ENCODE measurements around the gene DNAL1.

The DNAL1 gene

GRCh38 chr14:73713206-73713802, 68.5 kb downstream of the DNAL1 start:
- no peaks in the 10 kb centered on the region for H3K27me3 ChIP-seq (ENCODE audit: control insufficient read depth in 3 of 3, insufficient read depth in 3 of 3, low read depth in 1 of 3, low read length in 3 of 3)
- peaks cover 2 to 47% of the 10 kb centered on the region in 2 donors for H3K36me3 ChIP-seq (replicated peaks in 1 of 2; ENCODE audit: control insufficient read depth in 2 of 2, insufficient read depth in 2 of 2, low read length in 2 of 2)
- peak overlapping the region; percentile 96 for H3K4me2 ChIP-seq (ENCODE audit: insufficient read depth, low read length, poor library complexity, severe bottlenecking)
- peak overlapping the region; percentile 97 for H3K23ac ChIP-seq (ENCODE audit: low read depth, low read length, poor library complexity)
- H3K9ac ChIP-seq (ENCODE audit: low read depth, low read length, poor library complexity), result peak overlapping the region; percentile 97
- H2AFZ ChIP-seq (ENCODE audit: low read length), result peak overlapping the region; percentile 93
- DNase-seq (ENCODE audit: low spot score), result no peak
- peak overlapping the region; percentile 66 for H2AK5ac ChIP-seq (ENCODE audit: low read depth, low read length)
- peak overlapping the region; percentile 98 for H3K4ac ChIP-seq (ENCODE audit: low read length)
- peaks cover 17 to 21% of the 10 kb centered on the region in 2 donors for H3K4me1 ChIP-seq (ENCODE audit: control insufficient read depth in 2 of 2, insufficient read depth in 1 of 2, low read depth in 1 of 2, low read length in 2 of 2)
- H2BK12ac ChIP-seq (ENCODE audit: low read length), result no peak overlapping the region
- peak overlapping the region; percentile 99 for H3K14ac ChIP-seq (ENCODE audit: low read length)
- no peak overlapping the region for H4K91ac ChIP-seq (ENCODE audit: low read depth, low read length, poor library complexity)
- peak overlapping the region; percentile 97 for H2BK15ac ChIP-seq (ENCODE audit: low read length)
- WGBS, 2 donors (ENCODE audit: extremely low coverage in 2 of 2, insufficient read length in 2 of 2, insufficient replicate concordance in 1 of 2), result no CpG with 5 or more reads among the region's 21 CpGs
- peak overlapping the region; percentile 98 for H3K18ac ChIP-seq (ENCODE audit: low read length)
- H3K79me1 ChIP-seq (ENCODE audit: low read depth, low read length), result peaks cover 9% of the 10 kb centered on the region
- H3K4me3 ChIP-seq (ENCODE audit: low read length in 2 of 2), result peak overlapping the region; percentile 95 to 99
- peak overlapping the region; percentile 61 for H2BK120ac ChIP-seq (ENCODE audit: low read depth, low read length)
- peak overlapping the region; percentile 96 for H3K27ac ChIP-seq (replicated peaks; ENCODE audit: low read length)
- H4K8ac ChIP-seq (ENCODE audit: low read depth, low read length), result no peak overlapping the region
- peak overlapping the region; percentile 91 for H2BK5ac ChIP-seq (ENCODE audit: low read length)
- peaks cover 0 to 2% of the 10 kb centered on the region in 2 donors for H3K9me3 ChIP-seq (replicated peaks in 1 of 2; ENCODE audit: control insufficient read depth in 2 of 2, insufficient read depth in 1 of 2, low read depth in 1 of 2, low read length in 2 of 2)

- Histone ChIP-seq H3K23ac (ENCODE audit: low read depth, low read length, poor library complexity) (peak within 1 kb of the TSS; percentile 97), H4K91ac (ENCODE audit: low read depth, low read length, poor library complexity) (no peak within 1 kb of the TSS), H3K18ac (ENCODE audit: low read length) (peak within 1 kb of the TSS; percentile 98), H2BK120ac (ENCODE audit: low read depth, low read length) (peak within 1 kb of the TSS; percentile 61), H3K27me3 (ENCODE audit: control insufficient read depth in 3 of 3, insufficient read depth in 3 of 3, low read depth in 1 of 3, low read length in 3 of 3) (no peaks in the 10 kb centered on the region), H3K4me1 (ENCODE audit: control insufficient read depth in 2 of 2, insufficient read depth in 1 of 2, low read depth in 1 of 2, low read length in 2 of 2) (peaks cover 17 to 21% of the 10 kb centered on the region in 2 donors), H2BK15ac (ENCODE audit: low read length) (peak within 1 kb of the TSS; percentile 97), H2BK12ac (ENCODE audit: low read length) (peak within 1 kb of the TSS; percentile 79), H2AK5ac (ENCODE audit: low read depth, low read length) (peak within 1 kb of the TSS; percentile 66), H3K4me2 (ENCODE audit: insufficient read depth, low read length, poor library complexity, severe bottlenecking) (peak within 1 kb of the TSS; percentile 96), H3K9me3 (replicated peaks in 1 of 2; ENCODE audit: control insufficient read depth in 2 of 2, insufficient read depth in 1 of 2, low read depth in 1 of 2, low read length in 2 of 2) (peaks cover 0 to 2% of the 10 kb centered on the region in 2 donors), H3K14ac (ENCODE audit: low read length) (peak within 1 kb of the TSS; percentile 99), H3K36me3 (replicated peaks in 1 of 2; ENCODE audit: control insufficient read depth in 2 of 2, insufficient read depth in 2 of 2, low read length in 2 of 2) (peaks cover 2 to 51% of the 10 kb centered on the region in 2 donors), H3K9ac (ENCODE audit: low read depth, low read length, poor library complexity) (peak within 1 kb of the TSS; percentile 97), H3K27ac (replicated peaks; ENCODE audit: low read length) (peak within 1 kb of the TSS; percentile 96), H3K79me1 (ENCODE audit: low read depth, low read length) (peaks cover 9% of the 10 kb centered on the region), H2AFZ (ENCODE audit: low read length) (peak within 1 kb of the TSS; percentile 93), H4K8ac (ENCODE audit: low read depth, low read length) (no peak within 1 kb of the TSS), H3K4ac (ENCODE audit: low read length) (peak within 1 kb of the TSS; percentile 98), H2BK5ac (ENCODE audit: low read length) (peak within 1 kb of the TSS; percentile 91), H3K4me3 (ENCODE audit: low read length in 2 of 2) (peak within 1 kb of the TSS; percentile 95 to 99)
- WGBS, 2 donors (ENCODE audit: extremely low coverage in 2 of 2, insufficient read length in 2 of 2, insufficient replicate concordance in 1 of 2), result no CpG with 5 or more reads among the region's 113 CpGs
- DNase-seq (ENCODE audit: low spot score), result peak; percentile 89
Measured at GRCh38 chr14:73713803-73714655, 69.2 kb downstream of the DNAL1 start, which contains the start of gene PNMA1. TSS of gene PNMA1 (minus strand) at chr14:73714384. CDS start at chr14:73713639, 745 bp downstream.

- no peak overlapping the region for H2BK120ac ChIP-seq (ENCODE audit: low read depth, low read length)
- no peak overlapping the region for H2AK5ac ChIP-seq (ENCODE audit: low read depth, low read length)
- peaks cover 0 to 2% of the 10 kb centered on the region in 2 donors for H3K9me3 ChIP-seq (replicated peaks in 1 of 2; ENCODE audit: control insufficient read depth in 2 of 2, insufficient read depth in 1 of 2, low read depth in 1 of 2, low read length in 2 of 2)
- no peak overlapping the region for H3K14ac ChIP-seq (ENCODE audit: low read length)
- peaks cover 2 to 56% of the 10 kb centered on the region in 2 donors for H3K36me3 ChIP-seq (replicated peaks in 1 of 2; ENCODE audit: control insufficient read depth in 2 of 2, insufficient read depth in 2 of 2, low read length in 2 of 2)
- peaks cover 17 to 25% of the 10 kb centered on the region in 2 donors for H3K4me1 ChIP-seq (ENCODE audit: control insufficient read depth in 2 of 2, insufficient read depth in 1 of 2, low read depth in 1 of 2, low read length in 2 of 2)
- no CpG with 5 or more reads among the region's 7 CpGs for WGBS, 2 donors (ENCODE audit: extremely low coverage in 2 of 2, insufficient read length in 2 of 2, insufficient replicate concordance in 1 of 2)
- no peak overlapping the region for H2BK12ac ChIP-seq (ENCODE audit: low read length)
- H2AFZ ChIP-seq (ENCODE audit: low read length), result peak overlapping the region; percentile 93
- H3K4me2 ChIP-seq (ENCODE audit: insufficient read depth, low read length, poor library complexity, severe bottlenecking), result no peak overlapping the region
- H4K91ac ChIP-seq (ENCODE audit: low read depth, low read length, poor library complexity), result no peak overlapping the region
- H3K9ac ChIP-seq (ENCODE audit: low read depth, low read length, poor library complexity), result no peak overlapping the region
- no peak for DNase-seq (ENCODE audit: low spot score)
- H3K4ac ChIP-seq (ENCODE audit: low read length), result no peak overlapping the region
- no peak overlapping the region for H2BK5ac ChIP-seq (ENCODE audit: low read length)
- H2BK15ac ChIP-seq (ENCODE audit: low read length), result no peak overlapping the region
- H4K8ac ChIP-seq (ENCODE audit: low read depth, low read length), result no peak overlapping the region
- no peak overlapping the region for H3K23ac ChIP-seq (ENCODE audit: low read depth, low read length, poor library complexity)
- H3K27me3 ChIP-seq (ENCODE audit: control insufficient read depth in 3 of 3, insufficient read depth in 3 of 3, low read depth in 1 of 3, low read length in 3 of 3), result no peaks in the 10 kb centered on the region
- peaks cover 9% of the 10 kb centered on the region for H3K79me1 ChIP-seq (ENCODE audit: low read depth, low read length)
- H3K4me3 ChIP-seq (ENCODE audit: low read length in 2 of 2), result peak overlapping the region in 1 of 2 donors; percentile 99
- no peak overlapping the region for H3K27ac ChIP-seq (replicated peaks; ENCODE audit: low read length)
- H3K18ac ChIP-seq (ENCODE audit: low read length), result no peak overlapping the region
Measured at GRCh38 chr14:73714656-73715081, 69.9 kb downstream of the DNAL1 start.

DNA sequence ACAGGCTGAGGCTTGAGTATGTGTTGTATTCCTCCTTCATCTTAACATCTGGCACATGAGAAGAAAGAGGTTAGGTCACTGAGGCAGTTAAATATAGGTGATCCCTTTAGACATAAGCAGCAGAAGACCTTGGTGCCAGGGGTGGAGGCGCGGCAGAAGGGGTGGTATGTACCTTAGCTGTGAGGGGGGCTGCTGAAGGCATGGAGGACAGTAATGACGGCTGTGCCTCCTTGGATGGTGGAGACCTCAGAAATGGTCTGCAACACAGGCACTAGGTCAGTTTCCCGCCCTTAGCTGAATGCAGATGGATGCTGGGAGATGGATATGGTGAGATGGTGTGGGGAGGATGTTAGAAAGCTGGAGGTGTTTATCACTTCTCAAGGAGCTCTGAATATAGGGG, 70.9 kb downstream of the DNAL1 start:
- WGBS, 2 donors (ENCODE audit: extremely low coverage in 2 of 2, insufficient read length in 2 of 2, insufficient replicate concordance in 1 of 2), result no CpG with 5 or more reads among the region's 4 CpGs
- peak overlapping the region; percentile 24 for H3K9ac ChIP-seq (ENCODE audit: low read depth, low read length, poor library complexity)
- H2BK120ac ChIP-seq (ENCODE audit: low read depth, low read length), result no peak overlapping the region
- no peak for DNase-seq (ENCODE audit: low spot score)
- H2AFZ ChIP-seq (ENCODE audit: low read length), result no peak overlapping the region
- H4K8ac ChIP-seq (ENCODE audit: low read depth, low read length), result no peak overlapping the region
- no peak overlapping the region for H2BK12ac ChIP-seq (ENCODE audit: low read length)
- H2AK5ac ChIP-seq (ENCODE audit: low read depth, low read length), result no peak overlapping the region
- H3K27ac ChIP-seq (replicated peaks; ENCODE audit: low read length), result no peak overlapping the region
- no peak overlapping the region for H3K23ac ChIP-seq (ENCODE audit: low read depth, low read length, poor library complexity)
- H4K91ac ChIP-seq (ENCODE audit: low read depth, low read length, poor library complexity), result no peak overlapping the region
- H3K4ac ChIP-seq (ENCODE audit: low read length), result no peak overlapping the region
- H2BK15ac ChIP-seq (ENCODE audit: low read length), result no peak overlapping the region
- peaks cover 0 to 2% of the 10 kb centered on the region in 2 donors for H3K9me3 ChIP-seq (replicated peaks in 1 of 2; ENCODE audit: control insufficient read depth in 2 of 2, insufficient read depth in 1 of 2, low read depth in 1 of 2, low read length in 2 of 2)
- no peak overlapping the region for H3K4me3 ChIP-seq (ENCODE audit: low read length in 2 of 2)
- H3K27me3 ChIP-seq (ENCODE audit: control insufficient read depth in 3 of 3, insufficient read depth in 3 of 3, low read depth in 1 of 3, low read length in 3 of 3), result no peaks in the 10 kb centered on the region
- peaks cover 9% of the 10 kb centered on the region for H3K79me1 ChIP-seq (ENCODE audit: low read depth, low read length)
- H2BK5ac ChIP-seq (ENCODE audit: low read length), result no peak overlapping the region
- H3K4me2 ChIP-seq (ENCODE audit: insufficient read depth, low read length, poor library complexity, severe bottlenecking), result no peak overlapping the region
- no peak overlapping the region for H3K14ac ChIP-seq (ENCODE audit: low read length)
- H3K4me1 ChIP-seq (ENCODE audit: control insufficient read depth in 2 of 2, insufficient read depth in 1 of 2, low read depth in 1 of 2, low read length in 2 of 2), result peaks cover 17 to 26% of the 10 kb centered on the region in 2 donors
- peaks cover 2 to 57% of the 10 kb centered on the region in 2 donors for H3K36me3 ChIP-seq (replicated peaks in 1 of 2; ENCODE audit: control insufficient read depth in 2 of 2, insufficient read depth in 2 of 2, low read length in 2 of 2)
- H3K18ac ChIP-seq (ENCODE audit: low read length), result no peak overlapping the region
